Spleen (tissue), 7 donors: Measurements from ENCODE around the gene ZNF462.

Source experiments
- POLR2A ChIP-seq, 3 donors: fragments of 450-650 bp; IDR thresholded peaks; one replicate each; pipeline ENCODE4 v1.5.1; 2017; ENCODE audit warnings: antibody characterized with exemption in 3 of 3, mild to moderate bottlenecking in 1 of 3
- TF ChIP-seq, protein P1 (sequence below), 11 experiments: fragments of 200-600 bp in 7 of 11; fragments of 450-650 bp in 4 of 11; sonication (generic) in 4 of 11; IDR thresholded peaks in 8 of 11; conservative IDR thresholded peaks in 3 of 11; 1 replicate in 7 of 11; 2 replicates in 4 of 11; pipeline versions ENCODE4 v1.4.0 to v1.8.0; 2016 to 2021; ENCODE audit warnings: antibody characterized with exemption in 11 of 11, inconsistent platforms in 4 of 11, mild to moderate bottlenecking in 1 of 11
- donor health status: DM: no; HTN: no; CAD: no; lungs with moderate emphysema.
- donor health status: DM: no; HTN: no; CAD: no.
- donor health status: DM: no; HTN: no; CAD: no.

DNA sequence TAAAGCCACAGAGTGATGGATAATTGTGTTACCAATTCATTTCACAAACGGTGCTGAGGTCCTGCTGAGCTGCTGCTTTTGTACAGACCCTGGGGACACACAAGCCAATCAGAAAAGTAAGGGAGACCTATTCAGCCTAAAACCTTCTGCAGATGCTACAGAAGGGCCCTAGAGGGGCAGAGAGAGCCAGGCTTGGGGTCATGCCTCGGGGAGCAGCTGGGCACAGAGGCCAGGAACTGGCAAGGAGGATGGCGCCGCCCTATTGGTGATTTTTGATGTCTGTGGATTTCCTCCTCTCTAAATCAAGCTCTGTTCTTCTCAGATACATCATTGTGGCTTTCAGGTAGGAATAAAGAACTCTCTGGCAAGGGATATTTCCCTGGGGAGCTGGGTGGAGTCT lies 181.9 kb downstream of the ZNF462 start:
- TF ChIP-seq, protein P1, sequence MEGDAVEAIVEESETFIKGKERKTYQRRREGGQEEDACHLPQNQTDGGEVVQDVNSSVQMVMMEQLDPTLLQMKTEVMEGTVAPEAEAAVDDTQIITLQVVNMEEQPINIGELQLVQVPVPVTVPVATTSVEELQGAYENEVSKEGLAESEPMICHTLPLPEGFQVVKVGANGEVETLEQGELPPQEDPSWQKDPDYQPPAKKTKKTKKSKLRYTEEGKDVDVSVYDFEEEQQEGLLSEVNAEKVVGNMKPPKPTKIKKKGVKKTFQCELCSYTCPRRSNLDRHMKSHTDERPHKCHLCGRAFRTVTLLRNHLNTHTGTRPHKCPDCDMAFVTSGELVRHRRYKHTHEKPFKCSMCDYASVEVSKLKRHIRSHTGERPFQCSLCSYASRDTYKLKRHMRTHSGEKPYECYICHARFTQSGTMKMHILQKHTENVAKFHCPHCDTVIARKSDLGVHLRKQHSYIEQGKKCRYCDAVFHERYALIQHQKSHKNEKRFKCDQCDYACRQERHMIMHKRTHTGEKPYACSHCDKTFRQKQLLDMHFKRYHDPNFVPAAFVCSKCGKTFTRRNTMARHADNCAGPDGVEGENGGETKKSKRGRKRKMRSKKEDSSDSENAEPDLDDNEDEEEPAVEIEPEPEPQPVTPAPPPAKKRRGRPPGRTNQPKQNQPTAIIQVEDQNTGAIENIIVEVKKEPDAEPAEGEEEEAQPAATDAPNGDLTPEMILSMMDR (IDR thresholded peaks at IDR 0.05 in 8 of 11, conservative IDR thresholded peaks at IDR 0.05 in 3 of 11): no peak
- no peak for TF ChIP-seq POLR2A (IDR thresholded peaks at IDR 0.05)
